ENCODE results near the gene PLD4.

DNA sequence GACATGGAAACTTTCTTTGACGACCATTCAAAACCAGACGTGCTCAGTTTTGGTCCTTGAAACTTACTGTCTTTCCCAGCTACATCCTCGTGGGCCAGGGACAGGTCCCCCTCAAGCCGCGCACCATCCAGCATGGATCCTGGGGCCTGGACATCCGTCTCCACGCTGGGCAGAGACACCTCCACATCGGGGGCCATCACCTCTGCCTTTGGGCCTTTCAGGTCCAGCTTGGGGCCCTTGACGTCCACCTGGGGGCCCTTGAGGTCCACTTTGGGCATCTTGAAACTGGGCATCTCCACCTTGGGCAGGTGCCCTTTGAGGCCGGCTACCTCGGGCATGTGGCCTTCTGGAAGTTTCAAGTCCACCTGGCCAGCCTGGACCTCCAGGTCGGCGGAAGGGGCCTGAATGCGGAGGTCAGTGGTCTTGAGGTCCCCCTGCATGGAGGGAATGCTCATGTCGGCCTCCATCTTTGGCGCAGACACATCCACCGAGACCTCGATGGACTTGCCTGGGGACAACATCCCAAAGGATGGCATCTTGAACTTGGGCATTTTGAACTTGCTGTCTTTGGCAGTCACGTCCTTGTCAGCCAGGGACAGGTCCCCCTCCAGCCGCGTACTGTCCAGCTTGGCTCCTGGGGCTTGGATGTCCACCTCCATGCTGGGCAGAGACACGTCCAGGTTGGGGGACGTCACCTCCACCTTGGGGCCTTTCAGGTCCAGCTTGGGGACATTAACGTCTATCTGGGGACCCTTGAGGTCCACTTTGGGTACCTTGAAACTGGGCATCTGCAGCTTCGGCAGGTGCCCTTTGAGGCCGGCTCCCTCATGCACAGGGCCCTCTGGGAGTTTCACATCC is 17.1 kb downstream of the PLD4 start:
- TF ChIP-seq, protein P1, sequence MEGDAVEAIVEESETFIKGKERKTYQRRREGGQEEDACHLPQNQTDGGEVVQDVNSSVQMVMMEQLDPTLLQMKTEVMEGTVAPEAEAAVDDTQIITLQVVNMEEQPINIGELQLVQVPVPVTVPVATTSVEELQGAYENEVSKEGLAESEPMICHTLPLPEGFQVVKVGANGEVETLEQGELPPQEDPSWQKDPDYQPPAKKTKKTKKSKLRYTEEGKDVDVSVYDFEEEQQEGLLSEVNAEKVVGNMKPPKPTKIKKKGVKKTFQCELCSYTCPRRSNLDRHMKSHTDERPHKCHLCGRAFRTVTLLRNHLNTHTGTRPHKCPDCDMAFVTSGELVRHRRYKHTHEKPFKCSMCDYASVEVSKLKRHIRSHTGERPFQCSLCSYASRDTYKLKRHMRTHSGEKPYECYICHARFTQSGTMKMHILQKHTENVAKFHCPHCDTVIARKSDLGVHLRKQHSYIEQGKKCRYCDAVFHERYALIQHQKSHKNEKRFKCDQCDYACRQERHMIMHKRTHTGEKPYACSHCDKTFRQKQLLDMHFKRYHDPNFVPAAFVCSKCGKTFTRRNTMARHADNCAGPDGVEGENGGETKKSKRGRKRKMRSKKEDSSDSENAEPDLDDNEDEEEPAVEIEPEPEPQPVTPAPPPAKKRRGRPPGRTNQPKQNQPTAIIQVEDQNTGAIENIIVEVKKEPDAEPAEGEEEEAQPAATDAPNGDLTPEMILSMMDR (IDR thresholded peaks at IDR 0.05), result no peak
- no peak for TF ChIP-seq POLR2A (IDR thresholded peaks at IDR 0.05)
